Stomach (tissue), 4 donors: ENCODE measurements around the gene CSMD2.

ENCODE experiments used
- CTCF ChIP-seq, 7 experiments: fragments of 450-650 bp in 4 of 7; fragments of 200-600 bp in 3 of 7; sonication (generic) in 3 of 7; IDR thresholded peaks; one replicate each; pipeline ENCODE4 v1.5.1; 2016 to 2019; ENCODE audit warnings: antibody characterized with exemption in 7 of 7, control low read depth in 2 of 7, mild to moderate bottlenecking in 1 of 7
- EP300 ChIP-seq: sonication (generic); formaldehyde crosslinking; IDR thresholded peaks from one replicate; pipeline ENCODE4 v1.6.1; 2017; ENCODE audit warnings: antibody characterized with exemption
- POLR2AphosphoS5 ChIP-seq, 3 donors: sonication (generic); formaldehyde crosslinking; IDR thresholded peaks; one replicate each; pipeline ENCODE4 v1.6.1; 2016; ENCODE audit warnings: antibody characterized with exemption in 3 of 3

- no peak for TF ChIP-seq CTCF (IDR thresholded peaks at IDR 0.05)
- no peak for TF ChIP-seq POLR2AphosphoS5 (IDR thresholded peaks at IDR 0.05)
- TF ChIP-seq EP300: no peak
These were observed 185.7 kb downstream of the CSMD2 start for GRCh38 chr1:33979341-33979740.
